H54 (cell line): ENCODE results near the gene MAN1C1.

Source experiments
- DNase-seq: peaks from one replicate; pipeline ENCODE4 v3.0.0; 2011; ENCODE audit warnings: low spot score, mixed read lengths; ENCODE audit not compliant: insufficient read length
- FAIRE-seq: peaks from 3 replicates; lab custom pipeline; 2011; peaks lifted over from hg19 to GRCh38; lab: Jason Lieb, UNC
- POLR2A ChIP-seq: IDR thresholded peaks from 2 replicates; pipeline ENCODE4 v1.6.1; 2011; ENCODE audit warnings: low read depth, mild to moderate bottlenecking, low read length

The MAN1C1 gene

DNA sequence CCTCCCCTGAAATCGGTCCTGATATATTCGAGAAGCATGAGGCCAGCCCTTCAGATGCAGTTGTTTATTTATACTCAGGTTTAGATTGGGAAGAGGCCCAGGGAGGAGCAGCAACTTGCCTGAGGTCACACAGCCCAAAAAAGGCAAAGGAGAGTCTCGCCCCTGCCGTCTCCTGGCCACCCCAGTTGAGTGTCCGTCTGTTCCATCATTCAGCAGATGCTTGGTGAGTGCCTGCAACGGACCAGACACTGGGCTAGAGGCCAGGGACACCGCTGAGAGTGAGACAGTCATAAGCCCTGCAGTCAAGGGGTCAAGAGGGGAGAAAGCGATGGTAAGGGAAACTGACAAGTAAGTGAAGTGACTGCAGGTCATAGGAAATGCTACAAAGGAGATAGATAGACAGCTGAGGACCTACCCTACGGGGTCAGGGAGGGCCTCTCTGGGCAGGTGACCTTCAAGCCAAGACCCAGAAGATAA lies 168.0 kb downstream of the MAN1C1 start:
- DNase-seq = no peak
- TF ChIP-seq POLR2A = no peak

DNA sequence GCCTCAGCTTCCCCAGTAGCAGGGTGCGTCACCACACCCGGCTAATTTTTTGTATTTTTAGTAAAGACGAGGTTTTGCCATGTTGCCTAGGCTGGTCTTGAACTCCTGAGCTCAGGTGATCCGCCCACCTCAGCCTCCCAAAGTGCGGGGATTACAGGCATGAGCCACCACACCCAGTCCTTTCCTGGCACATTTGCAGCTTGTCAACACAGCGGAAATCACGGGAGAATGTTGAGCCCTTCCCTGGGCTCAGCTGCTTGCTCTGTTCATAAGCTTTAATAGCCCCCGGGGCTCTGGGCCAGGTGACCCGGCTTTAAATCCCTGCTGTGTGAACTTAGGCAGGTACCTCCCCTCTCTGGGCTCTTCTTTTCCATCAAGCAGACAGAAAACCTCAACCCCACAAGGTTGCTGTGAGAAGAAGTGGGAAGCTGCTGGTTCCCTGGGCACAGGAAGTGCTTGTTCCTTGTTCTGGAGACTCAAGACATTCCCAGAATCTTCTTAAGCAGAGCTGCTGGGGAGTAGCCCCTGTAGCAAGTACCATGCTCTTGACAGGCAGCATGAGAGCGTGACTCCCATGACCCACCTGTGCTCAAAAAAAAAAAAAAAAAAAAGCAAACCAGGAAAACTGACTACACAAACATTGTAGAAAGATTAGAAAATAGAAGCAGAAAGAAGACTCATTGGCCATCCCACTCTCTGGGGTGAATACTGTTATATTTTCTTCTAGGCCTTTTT lies 168.9 kb downstream of the MAN1C1 start:
- DNase-seq (no peak), FAIRE-seq (no peak)
- TF ChIP-seq POLR2A = no peak

More for the DNA sequence above, 168.0 kb downstream of the MAN1C1 start:
- no peak for FAIRE-seq

DNA sequence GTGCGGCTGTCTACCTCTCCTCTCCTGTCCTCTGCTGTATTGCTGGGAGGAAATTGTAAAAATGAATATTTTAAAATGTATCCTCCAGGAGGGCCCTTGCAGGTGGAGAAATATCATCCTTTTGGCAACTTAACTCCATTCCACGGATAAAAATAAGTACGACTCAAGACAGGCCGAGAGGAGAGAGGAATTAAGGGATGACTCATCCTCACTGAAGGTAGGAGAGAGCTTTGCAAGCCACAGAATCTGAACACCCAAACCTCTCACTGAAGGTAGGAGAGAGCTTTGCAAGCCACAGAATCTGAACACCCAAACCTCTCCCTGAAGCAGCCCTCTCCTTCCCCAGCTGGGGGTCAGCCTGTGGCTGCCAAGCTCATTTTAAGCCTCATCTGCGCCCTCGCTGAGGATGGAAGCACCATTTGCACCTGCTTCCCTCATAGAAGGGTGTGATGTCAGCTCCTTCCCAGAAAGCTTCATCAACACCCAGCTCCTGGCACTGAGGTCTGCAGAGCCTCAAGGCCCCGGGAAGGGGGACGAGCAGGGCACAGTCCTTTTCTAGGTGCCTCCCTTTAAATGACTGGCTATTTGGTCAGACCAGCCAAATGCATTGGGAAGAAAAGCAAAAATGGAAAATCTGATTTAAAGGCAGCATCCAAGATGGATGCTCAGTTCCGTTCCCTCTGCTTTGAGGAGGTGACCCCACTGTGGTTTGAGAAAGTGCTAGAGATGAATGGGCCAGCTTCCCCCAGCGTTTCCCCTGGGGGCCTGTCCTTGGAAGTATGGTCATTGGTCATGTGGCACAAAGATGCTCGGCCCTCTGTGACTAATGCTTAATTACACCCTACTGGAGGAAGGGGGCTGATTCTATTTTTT lies 170.5 kb downstream of the MAN1C1 start:
- TF ChIP-seq POLR2A = no peak
- DNase-seq = no peak
- FAIRE-seq = no peak

DNA sequence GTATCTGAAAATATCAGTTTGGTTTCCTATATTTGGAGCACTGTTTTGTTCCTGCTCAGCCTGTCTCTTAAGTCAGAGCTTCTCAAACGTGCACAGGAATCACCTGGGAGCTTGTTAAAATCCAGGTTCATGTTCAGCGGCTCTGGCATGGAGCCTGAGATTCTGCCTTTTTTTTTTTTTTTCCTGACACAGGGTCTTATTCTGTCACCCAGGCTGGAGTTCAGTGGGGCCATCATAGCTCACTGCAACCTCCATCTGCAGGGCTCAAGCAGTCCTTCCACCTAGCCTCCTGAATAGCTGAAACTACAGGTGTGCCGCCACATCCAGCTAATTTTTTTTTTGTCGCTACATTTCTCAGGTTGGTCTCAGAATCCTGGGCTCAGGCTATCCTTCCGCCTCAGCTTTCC lies 171.2 kb downstream of the MAN1C1 start:
- FAIRE-seq (no peak), DNase-seq (no peak)
- no peak for TF ChIP-seq POLR2A

DNA sequence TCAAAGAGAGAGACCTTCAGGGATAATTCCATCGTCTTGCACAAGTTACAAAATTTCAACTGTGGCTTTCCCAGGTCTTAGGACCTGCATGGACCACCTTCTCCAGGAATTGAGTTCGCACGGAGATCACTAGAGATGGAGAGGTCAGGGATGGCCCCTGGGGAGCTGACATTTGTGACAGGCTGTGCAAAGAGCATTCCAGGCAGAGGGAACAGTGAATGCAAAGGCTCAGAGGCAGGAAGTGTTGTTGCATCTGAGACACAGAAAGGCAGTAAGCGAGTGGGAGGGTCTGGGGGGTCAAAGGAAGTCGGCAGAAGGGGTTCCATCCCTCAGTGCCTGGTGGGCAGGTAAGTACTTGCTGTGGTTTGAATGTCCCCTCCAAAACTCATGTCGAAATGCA lies 173.9 kb downstream of the MAN1C1 start:
- no peak for TF ChIP-seq POLR2A
- FAIRE-seq (no peak), DNase-seq (no peak)

DNA sequence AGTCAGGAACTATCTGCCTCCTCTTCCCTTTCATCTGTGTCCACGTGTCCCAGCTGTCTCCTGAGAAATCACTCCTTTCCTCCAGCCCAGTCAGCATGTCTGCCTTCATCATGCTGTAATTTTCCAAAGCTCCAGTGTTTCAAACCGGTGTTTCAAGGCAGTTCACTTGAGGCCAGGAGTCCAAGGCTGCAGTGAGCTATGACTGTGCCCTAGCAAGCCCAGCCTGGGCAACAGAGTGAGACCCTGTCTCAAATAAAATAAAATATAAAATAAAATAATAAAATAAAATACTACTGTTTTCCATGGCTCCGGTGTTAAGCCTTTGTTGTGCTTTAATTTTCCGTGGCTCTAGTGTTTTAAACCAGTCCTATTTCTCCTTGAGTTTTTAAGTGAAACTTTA lies 175.5 kb downstream of the MAN1C1 start:
- FAIRE-seq = no peak
- DNase-seq = no peak
- TF ChIP-seq POLR2A = no peak

DNA sequence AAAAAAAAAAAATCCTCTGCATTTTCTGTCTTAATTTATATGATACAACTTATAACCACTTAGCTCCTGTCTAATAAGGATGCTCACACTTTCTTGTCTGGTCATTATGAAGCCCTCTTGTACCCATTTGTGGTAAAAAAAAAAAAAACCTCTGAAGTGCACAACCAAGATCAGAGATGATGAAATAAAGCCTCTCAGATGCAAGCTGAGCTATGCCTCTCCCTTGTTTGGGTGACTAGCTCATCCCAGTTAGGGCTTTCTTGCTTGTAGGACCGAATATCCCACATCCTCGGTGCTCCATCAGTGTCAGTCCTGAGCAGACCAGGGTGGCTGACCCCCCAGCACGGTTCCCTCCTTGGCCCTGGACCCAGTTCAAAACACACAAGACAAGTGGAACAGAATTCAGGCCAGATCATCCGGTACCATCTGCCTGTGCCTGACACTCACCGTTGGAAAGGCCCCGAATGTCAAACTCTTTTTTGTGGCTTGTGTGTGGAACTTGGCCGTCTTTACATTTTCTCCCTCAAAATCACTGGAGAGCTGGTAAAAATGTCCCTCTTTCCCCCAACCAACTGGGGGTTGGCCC lies 177.1 kb downstream of the MAN1C1 start:
- TF ChIP-seq POLR2A = no peak
- no peak for FAIRE-seq
- DNase-seq = no peak

DNA sequence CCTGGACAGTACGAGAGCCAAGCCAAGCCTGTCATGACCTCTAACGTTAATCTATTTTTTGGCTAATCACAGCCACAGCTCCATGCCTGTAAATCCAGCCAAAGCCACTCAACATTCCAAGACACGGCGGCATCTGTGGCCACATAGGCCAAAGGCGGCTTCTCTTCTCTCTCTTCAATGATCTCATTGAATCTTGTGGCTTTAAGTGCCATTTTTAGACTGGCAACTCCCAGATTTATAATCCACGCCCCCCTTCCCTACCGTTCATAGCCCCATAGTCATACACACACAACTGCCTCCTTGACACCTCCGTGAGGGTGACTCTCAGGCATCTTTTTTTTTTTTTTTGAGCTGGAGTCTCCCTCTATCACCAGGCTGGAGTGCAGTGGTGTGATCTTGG lies 177.7 kb downstream of the MAN1C1 start:
- FAIRE-seq (no peak), DNase-seq (no peak)
- no peak for TF ChIP-seq POLR2A

DNA sequence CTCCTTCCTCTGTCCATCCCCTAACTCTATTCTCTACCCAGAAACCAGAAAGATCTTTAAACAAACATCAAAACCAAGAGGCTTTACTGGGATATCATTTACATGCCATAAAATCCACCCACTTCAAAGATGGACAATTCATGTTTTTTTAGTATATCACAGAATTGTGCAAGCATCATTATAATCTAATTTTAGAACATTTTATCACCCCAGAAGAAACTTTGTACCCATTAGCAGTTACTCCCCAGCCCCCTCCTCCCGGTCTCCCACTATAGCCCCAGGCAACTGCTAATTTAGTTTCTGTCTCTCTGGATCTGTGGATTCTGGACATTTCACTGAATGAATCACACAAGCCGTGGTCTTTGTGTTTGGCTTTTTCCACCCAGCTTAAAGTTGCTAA lies 178.6 kb downstream of the MAN1C1 start:
- no peak for DNase-seq
- FAIRE-seq = no peak
- TF ChIP-seq POLR2A = no peak

DNA sequence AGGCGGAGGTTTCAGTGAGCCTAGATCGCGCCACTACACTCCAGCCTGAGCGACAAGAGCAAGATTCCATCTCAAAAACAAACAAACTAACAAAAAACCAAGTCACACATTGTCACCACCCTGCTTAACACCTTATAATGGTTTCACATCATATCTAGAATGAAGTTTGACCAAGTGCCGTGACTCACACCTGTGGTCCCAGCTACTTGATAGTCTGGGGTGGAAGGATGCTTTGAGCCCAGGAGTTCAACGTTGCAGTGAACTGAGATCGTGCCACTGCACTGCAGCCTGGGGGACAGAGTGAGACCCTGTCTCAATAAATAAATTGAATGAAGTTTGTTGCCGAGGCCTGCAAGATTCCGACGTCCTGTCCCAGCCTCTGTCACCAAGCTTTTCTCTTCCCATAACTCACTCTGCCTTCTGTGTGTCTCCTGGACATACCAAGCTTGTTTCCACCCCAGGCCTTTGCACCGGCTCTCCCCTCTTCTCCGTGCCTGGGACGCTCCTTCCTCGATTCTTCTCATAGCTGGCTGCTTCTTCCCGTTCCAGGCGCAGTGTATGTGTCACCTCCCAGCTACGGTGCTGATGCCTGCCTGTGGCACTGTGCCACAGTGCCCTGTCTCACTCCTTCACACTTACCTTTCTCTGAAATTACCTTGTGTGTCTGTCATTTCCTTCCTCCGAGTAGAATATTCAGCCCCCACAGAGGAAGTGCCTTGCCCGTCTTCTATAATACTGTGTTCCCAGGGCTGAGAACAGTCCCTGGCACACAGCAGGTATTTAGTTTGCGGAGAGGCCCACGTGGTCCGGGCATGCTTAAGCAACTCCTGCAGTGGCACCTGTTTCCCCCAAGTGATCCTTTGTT lies 179.6 kb downstream of the MAN1C1 start:
- FAIRE-seq (no peak), DNase-seq (no peak)
- TF ChIP-seq POLR2A = no peak

DNA sequence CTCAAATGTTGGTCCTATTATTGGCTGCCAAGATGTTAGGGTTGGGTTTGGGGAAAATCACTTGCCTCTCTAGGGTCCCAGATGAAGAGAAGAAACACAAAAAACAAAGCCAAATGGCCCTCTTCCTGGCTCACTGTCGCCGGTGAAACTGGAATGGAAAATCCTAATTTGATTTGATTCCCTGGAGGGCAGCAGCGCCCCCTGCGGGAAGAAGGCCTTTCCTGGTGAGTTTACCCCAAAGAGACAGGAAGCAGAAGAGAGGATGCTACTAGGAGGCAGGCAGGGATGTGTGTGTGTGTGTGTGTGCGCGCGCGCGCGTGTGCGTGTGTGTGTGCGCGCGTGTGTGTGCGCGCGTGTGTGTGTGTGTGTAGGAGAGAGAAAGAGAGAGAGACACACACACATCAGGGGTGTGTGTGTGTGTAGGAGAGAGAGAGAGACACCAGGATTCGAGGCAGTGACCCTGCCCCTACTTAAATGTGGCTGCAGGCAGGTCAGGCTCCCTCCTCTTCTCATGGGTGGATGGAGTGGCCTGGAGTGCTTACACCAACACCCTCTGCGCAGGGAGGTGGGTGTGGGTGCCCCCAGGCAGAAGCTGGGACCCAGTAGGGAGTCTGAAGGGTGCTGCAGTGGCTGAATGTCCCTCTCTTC lies 180.3 kb downstream of the MAN1C1 start:
- FAIRE-seq (no peak), DNase-seq (no peak)
- no peak for TF ChIP-seq POLR2A

DNA sequence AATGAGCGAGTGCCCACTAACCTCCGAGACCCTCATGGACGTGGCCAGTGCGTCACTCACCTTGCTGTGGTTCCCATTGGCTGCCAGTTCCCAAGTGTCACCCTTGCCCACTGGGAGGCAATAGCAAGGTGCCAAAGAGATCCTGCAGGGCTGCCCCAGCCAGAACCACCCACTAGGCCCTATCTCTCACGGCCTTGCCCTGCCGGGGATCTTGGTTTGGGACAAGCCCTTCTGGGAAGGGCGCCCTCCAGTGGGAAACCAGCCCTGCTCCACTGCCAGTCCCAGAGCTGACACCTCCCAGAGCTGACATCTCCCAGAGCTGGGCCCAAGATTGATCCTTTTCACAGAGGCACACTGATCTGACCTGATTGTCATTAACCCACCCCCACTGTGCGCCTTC lies 181.3 kb downstream of the MAN1C1 start:
- DNase-seq (peak; percentile 77), FAIRE-seq (no peak)
- TF ChIP-seq POLR2A = no peak
